NCI-H226 (cell line): ENCODE data around the gene LIF.
"Not testable (repeated sequence)": the region's sequence is repeated elsewhere in the genome, so short reads cannot be mapped to it uniquely, and the experiment has no call there.

Experiments
- DNase-seq: peaks from one replicate; pipeline ENCODE4 v3.0.0-alpha.2; 2015

Gene LIF

DNA sequence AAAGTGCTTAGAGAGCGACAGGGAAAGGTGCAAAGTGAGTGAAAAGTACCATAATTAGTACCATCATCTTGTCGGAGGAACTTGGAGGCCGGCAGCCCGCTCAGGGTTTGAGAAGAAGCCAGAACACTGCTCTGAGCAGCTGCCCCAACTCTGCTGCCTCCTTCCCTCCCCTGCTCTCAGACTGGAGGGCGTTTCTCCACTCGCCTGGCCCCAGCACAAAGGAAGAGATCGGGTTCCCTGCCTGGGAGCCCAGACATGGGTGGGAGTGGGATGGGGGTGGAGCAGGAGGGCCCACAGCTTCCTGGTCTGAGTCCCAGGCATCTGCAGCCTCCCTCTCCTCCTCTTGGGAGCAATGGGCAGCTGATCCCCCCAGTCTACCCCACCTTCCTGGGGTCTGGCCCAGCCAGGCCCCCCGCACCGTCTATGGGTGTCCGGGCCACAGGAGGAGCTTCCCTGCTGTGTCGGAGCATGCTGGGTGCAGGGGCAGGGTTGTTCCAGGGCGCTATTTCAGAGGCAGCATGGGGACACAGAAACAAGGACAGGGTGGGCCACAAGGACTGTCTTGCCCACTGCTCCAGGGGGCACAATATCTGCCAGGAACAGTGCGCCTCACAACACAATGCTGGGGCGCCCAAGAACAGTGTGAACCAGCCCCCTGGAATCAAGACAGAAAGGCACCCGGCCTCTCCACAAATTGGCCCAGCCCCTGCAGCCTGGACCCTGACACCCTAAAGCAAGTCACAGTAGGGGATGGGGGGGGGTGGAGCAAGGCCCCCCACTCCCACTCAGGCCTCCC, 4.8 kb downstream of the LIF start:
- no peak for DNase-seq

DNA sequence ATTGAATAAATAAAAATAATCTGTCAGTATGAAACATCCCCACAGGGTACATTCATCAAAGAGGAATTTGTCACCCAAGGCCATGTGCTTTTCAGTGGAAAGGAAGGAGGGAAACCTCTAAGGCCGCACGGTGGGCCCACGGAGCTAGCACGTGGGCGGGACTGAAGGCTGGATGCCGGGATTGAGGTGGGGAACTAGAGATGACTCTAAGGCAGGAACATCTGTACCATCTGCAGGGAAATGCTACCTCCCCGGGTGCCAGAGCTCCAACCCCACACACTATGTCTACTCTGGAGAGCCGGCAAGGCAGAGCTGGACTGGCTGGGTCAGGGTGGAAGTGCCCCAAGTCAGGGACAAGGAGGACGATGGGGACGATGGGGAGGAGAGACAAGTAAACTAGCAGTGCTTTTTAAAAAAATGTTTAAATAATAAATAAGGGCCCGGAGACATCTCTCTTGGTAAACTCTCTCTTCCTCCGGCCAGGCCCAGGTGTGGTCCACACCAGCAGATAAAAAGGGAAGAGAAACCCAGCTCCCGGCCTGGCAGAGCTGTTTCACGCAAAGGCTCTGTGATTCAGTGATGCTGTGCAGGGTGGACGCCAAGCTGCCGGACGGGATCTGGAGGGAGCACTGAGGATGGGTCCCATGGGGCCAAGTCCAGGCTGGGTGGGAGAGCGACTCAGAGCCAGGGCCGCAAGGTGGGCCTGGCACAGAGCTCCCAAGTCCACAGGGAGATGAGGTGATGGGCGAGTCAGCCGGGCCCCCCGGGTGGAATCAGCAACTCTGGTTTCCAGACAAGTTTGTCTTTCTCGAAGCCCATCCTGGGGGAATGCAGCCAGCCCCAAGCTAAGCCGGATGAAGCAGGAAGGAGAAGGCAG, 5.8 kb downstream of the LIF start:
- peak; percentile 6 for DNase-seq

DNA sequence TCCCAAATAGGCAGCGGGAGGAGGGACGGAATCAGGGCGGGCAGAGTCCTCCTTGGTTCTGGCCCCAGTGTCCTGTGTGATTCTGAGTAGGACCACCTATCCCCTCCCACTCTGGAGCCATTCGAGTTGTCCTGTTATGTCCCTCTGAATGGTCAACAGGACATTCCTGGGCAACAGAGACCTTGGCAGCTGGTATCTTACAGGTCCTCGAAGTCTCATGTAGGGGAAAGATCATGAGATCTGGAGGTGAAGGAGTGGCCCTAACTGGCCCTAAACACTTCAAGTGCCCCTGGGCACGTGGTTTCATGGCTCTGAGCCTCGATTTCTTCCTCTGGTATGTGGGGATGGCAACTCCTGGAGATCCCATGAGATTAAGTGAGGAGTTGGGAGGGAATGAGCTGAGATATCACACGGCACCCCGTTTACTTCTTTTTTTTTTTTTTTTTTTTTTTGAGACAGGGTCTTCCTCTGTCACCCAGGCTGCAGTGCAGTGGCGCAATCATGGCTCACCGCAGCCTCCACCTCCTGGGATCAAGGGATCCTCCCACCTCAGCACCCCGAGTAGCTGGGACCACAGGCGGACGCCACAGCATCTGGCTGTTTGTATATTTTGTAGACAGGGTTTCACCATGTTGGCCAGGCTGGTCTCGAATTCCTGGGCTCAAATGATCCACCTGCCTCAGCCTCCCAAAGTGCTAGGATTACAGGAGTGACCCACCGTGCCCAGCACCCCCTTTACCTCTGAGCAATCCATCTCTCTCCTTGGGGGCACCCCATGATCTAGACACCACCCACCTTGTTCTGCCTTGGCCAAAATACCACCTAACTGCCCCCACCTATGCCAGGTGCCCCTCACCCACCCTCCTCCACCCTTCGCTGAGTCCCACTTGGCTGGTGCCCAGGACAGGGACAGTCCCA, 6.8 kb downstream of the LIF start:
- no peak for DNase-seq

DNA sequence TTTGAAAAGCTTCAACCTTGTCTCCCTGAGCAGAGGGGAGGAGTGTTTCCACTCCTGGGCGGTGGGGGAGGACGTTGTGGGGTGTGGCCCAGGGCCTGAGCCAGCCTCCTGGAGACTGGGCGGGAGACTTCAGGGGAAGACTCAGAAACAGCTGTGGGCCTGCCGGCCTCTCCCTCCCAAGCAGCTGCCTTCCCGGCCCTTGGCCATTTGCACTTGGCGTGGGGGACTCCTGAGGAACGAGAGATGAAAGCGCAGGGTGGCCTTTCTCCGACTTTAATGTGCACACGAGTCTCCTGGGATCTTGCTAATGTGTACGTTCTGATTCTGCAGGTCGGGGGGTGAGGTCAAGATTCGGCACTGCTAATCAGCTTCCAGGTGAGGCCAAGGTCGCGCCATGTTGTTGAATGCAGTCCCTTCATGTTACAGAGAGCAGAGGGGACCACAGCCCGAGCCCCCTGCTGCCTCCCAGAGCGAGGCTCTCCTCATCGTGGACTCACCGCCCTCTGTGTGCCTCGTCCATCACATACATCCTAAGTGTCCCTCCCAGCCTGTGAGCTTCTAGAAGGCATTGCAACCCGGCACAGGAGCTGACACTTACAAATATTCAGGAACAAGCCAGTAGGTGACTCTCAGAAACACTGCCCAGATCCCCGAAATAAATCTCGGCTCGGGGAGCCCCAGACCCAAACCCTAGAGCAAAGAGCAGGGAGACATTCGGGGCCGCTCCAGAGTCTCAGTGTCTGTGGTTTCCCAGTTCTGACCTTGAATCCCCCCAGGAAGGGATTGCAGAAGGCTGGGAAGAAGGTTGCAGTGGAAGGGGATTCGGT, 7.7 kb downstream of the LIF start:
- peak; percentile 83 for DNase-seq

DNA sequence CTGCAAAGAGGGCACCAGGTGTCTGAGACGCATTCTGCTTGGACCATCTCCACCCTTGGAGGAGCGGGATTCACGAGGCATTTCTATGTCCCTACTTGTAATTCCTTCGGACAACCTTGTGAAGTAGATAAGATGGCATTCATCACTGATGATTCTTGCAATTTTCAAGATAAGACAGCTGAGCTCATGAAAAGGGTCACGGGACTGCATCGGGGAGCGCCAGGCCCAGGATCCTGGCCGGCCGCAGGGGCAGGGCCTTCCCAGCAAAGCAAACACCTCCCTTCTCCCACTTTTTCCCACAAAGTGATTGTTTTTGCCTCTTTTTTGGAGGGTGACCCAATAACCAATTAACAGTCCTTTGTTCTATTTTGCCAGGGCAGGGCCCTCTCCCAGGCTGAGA, 8.4 kb downstream of the LIF start:
- DNase-seq: peak; percentile 71

DNA sequence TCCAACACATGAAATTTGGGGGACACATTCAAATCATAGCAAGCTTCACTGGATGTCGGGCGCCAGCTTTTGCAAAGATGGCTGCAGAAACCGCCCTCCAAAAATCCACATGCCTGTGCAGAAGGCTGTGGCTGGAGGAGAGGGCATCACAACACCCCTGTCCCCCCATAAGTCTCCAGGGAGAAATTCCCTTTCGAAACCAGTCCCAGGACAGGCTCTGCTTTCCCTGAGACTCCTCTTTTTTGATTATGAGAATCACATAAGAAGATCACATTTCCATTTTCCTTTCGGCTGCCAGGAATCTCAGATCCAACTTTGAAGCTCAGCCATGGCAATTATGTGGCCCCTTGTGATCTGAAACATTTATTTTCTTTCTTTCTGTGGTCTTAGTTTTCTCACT, 9.7 kb downstream of the LIF start:
- DNase-seq: no peak

DNA sequence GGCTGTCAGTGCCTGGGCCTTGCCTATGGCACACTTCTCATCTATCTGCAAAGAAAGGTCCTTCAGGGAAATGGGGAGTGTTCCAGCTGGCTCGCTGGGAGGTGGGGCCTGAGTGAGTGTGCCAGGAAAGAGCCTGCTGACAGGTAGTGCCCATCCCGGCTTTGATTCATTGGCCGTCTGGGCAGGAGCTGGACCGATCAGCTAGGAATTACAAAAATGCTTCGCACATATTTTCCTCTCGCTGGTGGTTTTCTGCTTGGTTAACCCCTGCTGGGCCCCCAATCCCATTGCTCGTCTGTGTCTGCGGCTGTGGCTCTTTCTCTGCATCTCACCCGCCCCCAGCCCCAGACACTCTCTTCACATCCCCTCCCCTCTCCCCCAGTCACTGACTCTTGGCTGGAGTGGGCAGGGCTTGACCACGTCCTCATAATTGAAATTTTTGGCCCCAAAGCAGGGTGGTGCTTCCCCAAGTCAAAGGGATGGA, 10.8 kb downstream of the LIF start:
- peak; percentile 92 for DNase-seq

DNA sequence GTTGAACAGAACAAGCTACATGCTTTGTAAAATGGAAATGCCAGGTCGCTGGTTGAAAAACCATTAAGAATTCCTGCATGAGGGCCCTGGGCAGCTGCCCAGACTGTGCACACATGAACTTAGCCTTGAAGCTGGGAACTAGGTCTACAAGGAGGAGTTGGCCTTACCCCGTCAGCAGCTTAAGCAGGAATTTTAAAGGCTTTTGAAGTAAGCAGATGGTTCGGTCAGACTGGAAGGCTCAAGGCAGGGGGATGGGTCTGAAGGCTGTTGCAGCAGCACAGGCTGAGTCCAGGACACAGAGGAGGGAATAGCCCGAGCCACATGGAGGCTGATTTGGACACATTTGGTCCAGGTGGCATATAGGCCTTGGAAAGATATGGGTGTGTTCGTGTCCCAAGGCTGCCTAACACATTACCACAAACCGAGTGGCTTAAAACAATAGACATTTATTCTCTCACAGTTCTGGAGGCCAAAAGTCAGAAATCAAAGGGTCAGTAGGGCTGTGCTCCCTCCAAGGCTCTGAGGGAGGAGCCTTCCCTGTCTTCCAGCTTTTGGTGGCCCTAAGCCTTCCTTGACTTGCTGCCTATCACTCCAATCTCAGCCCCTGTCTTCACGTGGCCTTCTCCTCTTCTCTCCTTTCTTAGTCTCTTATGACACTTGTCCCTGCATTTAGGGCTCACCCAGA, 11.6 kb downstream of the LIF start:
- peak; percentile 49 for DNase-seq

DNA sequence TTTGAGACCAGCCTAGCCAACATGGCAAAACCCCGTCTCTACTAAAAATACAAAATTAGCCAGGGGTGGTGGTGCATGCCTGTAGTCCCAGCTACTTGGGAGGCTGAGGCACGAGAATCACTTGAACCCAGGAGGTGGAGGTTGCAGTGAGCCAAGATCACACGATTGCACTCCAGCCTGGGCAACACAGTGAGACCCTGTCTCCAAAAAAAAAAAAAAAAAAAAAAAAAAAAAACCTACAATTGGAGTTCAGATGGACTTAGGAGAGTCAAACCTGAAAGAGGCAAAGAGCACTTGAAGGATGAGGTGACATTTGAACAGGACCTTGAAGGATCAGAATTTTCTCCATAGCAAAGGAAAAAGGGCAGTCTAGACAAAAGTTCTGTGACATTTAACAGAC, 12.2 kb downstream of the LIF start:
- DNase-seq: not testable (repeated sequence)

DNA sequence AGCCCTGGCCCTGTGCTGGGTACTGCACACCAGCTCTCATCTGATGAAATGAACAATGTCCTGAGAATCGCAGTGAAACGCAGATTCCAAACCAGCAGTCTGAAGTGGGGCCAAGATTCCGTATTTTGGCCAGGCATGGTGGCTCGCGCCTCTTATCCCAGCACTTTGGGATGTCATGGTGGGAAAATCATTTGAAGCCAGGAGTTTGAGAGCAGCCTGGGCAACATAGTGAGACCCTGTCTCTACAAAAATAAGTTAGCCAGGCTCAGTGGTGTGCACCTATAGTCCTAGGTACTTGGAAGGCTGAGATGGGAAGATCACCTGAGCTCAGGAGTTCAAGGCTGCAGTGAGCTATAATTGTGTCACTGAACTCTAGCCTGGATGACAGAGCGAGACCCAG, 13.0 kb downstream of the LIF start:
- no peak for DNase-seq

DNA sequence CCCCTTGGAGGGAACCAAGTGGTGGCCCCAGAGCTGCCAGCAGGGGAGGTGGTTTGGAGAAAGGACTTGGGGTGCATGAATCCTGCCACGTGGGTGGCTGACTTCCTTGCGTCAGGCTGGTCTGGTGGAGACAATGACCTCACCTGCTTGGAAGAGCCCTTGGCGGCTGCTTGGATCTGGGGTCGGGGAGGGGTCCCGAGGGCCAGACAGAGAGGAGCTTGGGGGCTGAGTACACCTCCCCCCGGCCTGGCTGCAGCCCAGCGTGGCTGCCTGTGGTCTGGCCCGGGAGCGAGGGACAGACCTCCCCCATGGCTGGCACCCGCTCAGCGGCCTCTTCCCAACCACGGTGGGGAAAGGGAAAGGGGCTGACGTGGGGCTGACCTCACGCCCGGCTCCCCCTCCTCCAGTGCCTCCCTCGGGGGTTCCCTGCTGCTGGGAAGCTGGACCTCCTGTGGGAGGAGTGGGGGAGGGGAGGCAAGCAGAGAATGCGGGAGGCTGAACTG, 13.8 kb downstream of the LIF start:
- no peak for DNase-seq

DNA sequence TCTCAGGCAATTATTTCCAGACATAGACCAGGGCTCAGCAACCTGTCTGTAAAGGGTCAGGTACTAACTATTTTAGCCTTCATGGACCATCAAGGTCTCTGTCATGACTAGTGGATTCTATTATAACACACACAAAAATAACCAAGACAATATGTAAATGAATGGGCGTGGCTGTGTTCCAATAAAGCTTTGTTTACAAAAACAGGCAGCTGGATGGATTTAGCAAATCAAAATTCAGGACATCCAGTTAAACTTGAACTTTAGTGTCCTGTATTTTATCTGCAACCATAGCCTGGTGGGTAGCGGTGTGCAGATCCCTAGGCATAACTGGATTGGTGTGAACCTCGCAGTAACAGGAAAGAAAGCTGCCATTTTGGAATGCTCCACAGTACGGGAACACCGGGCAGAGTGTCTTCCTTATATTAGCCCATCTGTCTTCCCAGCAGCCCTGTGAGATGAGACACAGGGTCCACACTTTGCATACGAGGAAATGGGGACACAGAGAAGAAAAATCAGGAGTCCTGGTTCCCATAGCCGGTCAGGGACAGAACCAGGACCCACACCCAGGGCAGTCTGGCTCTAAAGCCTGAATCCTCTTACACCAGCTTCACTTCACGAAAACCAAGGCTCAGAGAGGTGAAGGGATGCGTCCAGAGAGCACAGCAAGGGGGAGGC, 15.6 kb downstream of the LIF start:
- DNase-seq: no peak

DNA sequence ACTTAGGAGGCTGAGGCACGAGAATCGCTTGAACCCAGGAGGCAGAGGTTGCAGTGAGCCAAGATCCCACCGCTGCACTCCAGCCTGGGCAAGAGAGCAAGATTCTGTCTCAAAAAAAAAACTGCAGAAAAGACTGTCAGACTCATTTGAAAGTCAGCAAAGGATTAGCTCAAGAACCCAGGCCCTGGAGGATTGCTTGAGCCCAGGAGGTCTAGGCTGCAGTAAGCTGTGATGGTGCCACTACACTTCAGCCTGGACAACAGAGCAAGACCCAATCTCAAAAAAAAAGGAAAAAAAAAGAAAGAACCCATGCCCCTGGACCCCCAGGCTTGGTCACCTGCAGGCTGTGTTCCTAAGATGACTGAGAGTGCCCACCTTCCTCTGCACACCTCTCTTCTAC, 16.2 kb downstream of the LIF start:
- no peak for DNase-seq

DNA sequence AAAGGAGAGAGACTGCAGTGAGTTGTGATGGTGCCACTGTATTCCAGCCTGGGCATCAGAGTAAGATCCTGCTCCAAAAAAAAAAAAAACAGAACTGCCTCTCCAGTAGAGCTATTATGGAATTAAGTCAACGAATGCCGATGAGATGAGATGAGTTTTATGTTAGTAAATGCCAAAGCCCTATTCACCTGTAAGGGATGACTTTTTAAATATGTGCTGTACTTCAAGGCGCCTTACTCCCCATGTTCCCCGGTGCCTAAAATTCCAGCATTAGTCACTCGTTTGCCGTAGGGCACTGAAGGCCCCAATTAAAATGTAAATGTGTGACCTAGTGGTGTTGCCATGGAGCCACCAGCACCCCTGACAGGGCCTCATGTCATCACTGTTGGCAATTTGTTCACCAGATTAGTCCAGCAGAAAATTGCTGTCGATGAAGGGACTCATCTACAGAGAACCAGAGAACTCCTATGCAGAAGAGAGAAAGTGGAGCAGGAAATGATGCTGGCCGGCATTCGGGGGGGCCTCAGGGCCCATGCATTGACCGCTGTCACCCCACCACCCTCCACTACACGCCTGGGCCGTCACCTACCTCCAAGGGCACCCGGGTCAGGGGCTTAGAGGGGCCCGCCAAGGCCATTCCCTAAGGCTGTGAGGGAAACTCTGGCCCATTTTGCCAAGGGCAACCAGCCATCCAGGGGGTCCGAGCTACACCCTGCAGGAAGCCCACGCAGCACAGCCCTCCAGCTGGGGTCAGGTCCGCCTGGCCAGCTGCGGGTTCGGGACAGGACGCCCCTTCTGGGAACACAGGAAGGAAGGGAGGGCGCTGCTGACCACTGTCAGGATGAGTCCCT, 17.8 kb downstream of the LIF start:
- DNase-seq: no peak

DNA sequence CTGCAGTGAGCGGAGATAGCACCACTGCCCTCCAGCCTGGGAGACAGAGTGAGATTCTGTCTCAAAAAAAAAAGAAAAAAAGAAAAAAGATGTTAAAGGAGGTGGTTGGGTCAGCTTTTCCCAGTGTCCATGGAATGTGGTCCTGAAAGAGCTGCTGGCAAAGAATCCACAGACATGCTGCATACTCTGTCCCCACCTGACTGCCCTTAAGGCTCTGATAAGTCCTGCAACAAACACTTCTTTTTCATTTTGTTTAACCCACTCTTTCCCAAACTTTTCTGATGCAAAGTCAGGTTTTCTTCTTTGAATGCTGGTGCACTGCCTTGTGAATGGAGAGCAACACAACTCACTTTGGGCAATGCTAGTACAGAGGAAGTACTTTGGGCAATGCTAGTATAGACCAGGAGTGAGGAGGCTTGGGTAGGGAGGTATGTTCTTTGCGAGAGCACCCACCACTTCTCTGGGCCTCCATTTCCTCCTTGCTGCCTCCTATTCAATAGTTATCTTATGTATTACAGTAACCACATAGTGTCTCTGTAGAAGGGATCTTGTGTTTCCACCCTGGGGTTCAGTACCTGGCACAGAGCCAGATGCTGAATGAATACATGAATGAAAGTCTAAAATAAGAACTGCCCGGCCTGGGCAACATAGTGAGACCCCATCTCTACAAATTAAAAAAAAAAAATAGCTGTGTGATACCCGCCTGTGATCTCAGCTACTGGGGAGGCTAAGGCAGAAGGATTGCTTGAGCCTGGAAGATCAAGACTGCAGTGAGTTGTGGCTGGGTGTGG, 18.9 kb downstream of the LIF start:
- no peak for DNase-seq

DNA sequence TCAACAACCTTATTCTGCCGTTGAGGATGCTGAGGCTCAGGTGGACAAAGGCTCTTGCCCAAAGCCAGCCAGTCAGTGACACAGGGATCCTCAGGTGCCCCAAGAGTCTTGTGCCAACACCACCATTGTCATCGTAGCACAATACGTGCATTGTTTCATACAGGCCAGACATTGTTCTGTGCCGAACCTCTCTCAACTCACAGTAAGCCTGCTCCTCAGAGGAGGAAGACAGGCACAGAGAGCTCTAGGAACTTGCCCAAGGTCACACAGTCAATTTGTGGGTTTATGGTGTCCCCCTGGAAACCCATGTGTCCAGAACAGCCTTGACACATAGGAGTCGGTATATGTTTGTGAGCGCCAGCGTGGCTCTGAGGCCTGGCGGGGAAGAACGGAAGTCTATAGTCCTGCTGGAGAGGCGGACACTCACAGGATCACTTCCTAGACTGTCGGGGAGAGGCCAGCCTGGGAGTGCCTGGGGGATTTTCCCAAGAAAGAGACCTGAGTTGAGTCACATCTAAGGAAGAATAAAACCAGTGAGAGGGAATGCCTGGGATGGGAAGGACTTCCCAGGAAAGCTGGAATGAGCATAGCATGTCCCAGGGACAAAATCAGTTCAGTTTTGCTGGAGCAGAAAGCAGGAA, 20.2 kb downstream of the LIF start:
- DNase-seq: peak; percentile 55

DNA sequence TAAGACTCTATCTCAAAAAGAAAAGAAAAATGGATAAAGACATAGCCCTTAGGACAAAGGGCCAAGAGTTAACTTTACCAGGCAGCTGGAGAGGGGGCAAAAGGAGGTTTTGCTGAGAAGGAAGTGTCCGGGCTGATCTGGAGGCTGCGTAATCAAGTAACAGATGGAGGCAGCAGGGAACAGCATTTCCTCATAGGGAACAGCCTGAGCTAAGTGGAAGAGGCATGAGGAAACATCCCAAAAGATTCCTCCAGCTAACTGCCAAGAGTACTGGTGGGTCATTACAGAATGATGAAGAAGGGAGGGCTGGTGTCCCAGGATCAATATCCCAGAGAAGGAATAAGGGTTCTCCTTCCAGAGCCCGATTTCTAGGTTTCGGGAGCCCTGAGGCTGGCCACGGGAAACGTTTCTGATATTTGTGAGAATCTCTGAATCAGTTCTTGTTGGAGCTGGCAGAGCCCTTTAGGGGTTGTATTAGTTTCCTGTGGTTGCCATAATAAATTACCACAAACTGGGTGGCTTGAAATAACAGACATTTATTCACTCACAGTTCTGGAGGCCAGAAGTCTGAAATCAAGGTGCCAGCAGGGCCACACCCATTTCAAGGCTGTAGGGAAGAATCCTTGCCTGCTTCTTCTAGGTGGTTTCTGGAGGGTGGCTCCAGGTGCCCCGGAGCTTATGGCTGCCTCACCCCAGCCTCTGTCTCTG, 21.2 kb downstream of the LIF start:
- no peak for DNase-seq
